Measurements from ENCODE around the gene EWSR1.
A peak's percentile ranks its signal among the peaks of the same experiment; 100 is the strongest.
"Not testable (repeated sequence)": the region's sequence is repeated elsewhere in the genome, so short reads cannot be mapped to it uniquely, and the experiment has no call there.

Gene EWSR1

DNA sequence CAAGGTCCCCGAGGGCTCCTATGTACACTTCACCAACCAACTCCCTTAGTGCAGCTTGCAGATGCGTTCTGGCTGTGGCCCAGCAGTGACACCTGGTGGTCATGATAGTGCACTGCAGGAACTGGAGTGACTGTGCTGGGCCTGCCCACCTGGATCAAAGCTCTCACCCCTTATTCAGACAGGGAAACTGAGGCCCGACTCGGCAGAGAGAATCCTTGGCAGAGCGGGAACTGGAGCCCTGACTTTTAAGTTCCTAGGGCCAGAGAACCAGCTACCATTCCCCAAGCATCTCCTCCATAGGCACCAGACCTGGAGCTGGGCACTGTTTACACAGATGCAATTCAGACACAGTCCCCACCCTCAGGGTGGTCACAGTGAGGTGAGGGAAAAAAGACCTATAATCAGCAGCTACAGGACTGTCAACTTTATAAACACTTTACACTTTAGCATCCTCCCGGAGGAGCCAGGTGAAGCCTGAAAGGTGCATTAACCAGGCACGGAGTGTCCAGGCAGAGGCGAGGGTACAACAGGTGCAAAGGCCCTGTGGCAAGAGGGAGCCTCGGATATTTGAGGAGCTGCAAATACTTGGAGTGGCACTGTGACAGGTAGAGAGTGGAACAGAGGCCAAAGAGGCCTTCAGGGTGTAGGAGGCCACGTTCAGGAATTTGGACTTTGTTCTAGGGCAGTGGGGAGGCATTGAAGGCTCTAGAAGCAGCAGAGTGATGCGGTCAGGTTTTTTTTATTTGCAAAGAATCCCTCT lies 22.3 kb upstream of the EWSR1 start:
- peak; percentile 94 for FAIRE-seq
- DNase-seq (ENCODE audit: insufficient read length, low spot score) = peak; percentile 80

DNA sequence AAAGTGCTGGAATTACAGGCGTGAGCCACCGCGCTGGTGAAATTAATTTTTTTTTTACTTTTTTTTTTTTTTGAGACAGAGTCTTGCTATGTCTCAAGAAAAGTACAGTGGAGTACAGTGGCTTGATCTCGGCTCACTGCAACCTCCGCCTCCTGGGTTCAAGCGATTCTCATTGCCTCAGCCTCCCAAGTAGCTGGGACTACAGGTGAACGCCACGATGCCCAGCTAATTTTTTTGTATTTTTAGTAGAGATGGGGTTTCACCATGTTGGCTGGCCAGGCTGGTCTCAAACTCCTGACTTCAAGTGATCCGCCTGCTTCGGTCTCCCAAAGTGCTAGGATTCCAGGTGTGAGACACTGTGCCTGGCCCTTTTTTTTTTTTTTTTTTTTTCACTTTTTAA lies 20.2 kb upstream of the EWSR1 start:
- not testable (repeated sequence) for DNase-seq (ENCODE audit: insufficient read length, low spot score); FAIRE-seq

DNA sequence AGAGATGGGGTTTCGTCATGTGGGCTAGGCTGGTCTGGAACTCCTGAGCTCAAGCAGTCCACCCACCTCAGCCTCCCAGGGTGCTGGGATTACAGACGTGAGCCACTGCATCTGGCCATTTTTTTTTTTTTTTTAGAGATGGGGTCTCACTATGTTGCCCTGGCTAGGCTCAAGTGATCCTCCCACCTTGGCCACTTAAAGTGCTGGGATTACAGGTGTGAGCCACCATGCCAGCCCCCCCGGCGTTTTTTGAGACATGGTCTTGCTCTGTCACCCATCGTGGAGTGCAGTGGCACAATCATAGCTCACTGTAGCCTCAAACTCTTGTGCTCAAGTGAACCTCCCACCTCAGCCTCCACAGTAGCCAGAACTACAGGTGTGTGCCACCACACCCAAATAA lies 16.8 kb upstream of the EWSR1 start:
- no peak for FAIRE-seq
- DNase-seq (ENCODE audit: insufficient read length, low spot score) = no peak

DNA sequence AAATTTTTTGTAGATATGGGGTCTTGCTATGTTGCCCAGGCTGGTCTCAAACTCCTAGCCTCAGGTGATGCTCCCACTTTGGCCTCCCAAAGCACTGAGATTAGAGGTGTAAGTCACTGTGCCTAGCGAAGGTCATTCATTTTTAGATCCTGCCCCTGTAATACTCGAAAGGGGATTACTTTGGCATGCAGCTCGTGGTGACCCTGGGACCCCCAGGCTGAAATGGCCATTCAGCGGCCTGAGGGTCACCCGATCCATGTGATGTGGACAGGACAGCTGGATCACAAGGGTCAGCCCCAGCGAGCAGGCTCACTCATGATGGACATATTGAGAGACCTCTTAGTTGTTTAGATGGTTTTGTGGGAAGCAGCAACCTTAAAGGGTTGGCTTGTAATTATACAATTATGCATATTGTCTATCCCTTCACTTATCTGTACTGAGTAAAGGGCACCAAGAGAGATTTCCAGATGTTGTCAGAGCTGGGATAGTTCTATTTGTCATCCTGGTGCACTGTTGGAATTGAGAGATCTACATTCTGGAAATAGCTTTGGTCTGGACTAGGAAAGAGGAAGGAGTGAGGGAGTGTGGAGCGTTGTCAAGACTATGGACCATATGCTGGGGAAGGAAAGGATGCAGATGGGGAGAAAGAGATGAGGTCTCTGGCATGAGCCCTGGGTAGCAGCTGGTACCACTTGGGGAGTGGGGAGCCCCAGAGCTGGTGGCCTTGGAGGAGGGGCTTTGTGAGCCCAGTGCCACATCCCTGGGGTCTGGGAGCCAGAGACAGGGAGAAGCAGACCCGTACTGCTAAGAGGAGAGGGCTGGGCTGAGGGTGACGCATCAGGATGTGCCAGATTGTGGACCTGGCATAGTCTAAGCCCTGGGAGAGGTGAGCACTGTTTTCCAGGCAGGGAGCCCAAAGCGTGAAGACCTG lies 15.8 kb upstream of the EWSR1 start:
- DNase-seq (ENCODE audit: insufficient read length, low spot score) (no peak), FAIRE-seq (no peak)

DNA sequence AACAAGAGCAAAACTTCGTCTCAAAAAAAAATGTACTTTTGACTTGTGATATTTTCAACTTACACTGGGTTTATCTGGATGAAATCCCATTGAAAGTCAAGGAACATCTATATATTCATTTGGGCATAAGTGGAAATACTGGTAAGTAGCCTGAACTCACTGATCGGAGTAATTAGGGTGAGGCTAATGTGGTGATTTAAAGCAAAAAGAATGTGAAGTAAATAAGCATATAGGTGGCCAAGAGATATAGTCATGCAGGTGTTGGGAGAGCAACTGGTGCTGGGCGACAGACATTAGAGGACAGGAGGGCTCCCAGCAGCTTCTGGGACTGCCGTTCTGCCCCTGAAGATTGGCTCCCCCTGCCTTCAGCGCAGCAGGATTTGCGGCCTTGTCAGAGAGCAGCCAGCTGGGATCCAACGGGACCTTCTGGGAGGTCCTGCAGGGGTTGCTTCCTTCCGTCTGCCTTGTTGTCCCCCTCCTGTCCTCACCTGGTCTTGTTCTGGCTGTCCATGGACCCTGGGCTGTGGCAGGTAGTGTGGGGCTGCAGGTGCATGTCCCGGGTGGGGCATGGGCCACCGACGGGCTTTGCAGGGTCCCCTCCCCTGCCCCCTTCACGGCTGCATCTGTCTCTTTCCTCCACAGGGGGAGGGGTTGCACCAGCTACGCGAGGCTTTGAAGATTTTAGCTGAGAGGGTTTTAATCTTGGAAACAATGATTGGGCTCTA lies 14.3 kb upstream of the EWSR1 start:
- FAIRE-seq (no peak), DNase-seq (ENCODE audit: insufficient read length, low spot score) (no peak)

DNA sequence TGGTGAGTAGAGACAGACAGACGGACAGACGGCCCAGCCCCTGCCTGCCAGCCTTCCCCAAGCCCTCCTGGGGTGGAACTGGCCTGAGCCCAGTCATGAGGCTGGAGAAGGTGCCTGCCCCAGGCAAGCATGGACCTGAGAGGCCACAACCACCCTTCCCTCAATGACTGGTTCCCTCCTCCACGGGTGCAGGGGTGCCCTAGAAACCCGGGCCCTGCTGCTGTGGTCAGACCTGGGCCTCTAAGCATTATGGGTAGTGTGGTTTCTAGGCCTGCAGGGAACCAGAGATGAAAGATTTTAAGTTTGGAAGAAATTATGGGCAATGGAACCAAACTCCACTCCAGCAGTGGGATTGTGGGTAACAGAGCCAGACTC lies 13.8 kb upstream of the EWSR1 start:
- FAIRE-seq = no peak
- DNase-seq (ENCODE audit: insufficient read length, low spot score) = no peak

DNA sequence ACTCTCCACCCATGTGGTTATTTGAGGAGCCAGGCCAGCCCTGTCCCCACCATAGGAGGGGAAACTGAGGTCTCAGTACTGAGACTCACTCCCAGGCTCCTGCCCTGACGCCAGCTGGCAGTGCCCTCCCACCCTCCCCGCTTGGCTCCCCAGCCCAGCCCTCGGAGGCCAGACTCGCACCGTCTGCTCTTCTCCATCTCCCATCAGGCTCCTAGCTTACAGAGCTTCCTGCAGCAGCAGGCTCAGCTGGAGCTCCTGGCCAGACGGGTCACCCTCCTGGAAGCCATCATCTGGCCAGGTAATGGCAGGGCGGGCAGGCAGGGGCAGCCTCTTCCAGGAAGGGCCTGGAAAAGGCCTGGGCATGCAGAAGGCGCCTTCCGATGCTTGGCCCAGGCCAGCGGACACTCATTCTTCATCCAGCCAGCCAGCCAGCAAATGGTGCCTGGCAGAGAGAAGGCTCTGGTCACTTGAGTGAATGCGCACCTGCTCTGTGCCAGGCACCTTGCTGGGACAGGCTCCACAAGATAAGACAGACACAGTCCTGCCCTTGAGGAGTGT lies 12.9 kb upstream of the EWSR1 start:
- DNase-seq (ENCODE audit: insufficient read length, low spot score) = no peak
- FAIRE-seq = no peak

DNA sequence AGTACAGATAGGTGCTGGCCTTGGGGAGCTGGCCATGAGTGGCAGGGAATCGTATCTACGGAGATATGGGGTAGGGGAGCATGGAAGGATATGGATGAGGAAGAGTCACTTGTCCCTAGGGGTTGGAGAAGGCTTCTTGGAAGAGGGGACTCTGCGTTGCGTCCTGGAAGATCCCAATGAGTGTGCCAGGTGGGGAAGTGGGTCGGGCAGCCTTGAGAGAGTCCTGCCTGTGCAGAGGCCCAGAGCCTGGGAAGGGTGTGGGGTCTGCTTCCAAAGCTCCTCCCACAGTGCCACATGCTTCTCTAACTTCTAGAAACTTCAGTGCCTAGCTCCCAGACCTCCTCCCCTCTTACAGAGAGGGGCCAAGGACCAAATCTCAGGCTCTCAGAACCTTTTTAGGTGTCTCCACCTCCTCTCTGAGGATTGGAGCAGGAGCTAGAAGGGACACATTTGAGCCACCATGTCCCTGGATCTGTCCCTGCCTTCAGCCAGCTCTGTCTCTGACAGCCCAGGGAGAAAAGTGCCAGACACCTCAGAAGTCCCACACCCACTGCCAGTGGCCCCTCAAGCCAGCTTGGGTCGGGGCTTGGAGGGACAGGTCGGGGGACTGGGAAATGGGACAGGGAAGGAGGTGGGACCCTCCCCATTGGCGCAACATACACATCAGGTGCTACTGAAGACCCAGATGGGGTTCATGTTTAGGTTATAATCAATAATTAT lies 11.3 kb upstream of the EWSR1 start:
- DNase-seq (ENCODE audit: insufficient read length, low spot score) (no peak), FAIRE-seq (no peak)

DNA sequence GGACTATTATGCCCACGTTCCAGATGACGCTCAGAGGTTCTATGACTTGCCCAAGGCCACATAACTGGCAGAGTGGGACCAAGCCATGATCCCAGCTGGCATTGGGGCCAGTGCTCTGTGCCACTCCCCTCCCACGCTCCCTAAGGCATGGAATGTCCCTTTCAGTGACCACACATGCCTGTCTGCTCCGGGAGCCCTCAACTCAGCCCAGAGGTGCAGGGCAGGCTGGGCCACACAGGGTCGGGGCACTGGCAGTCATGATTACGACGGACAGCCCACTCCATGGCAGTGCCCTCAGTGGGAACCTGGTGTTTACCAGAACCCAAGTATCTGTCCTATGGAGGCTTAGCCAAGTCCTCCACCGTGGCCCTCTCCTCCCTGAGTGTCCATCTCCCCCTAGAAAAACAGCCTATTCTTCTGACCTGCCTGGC lies 10.3 kb upstream of the EWSR1 start:
- FAIRE-seq (no peak), DNase-seq (ENCODE audit: insufficient read length, low spot score) (no peak)

DNA sequence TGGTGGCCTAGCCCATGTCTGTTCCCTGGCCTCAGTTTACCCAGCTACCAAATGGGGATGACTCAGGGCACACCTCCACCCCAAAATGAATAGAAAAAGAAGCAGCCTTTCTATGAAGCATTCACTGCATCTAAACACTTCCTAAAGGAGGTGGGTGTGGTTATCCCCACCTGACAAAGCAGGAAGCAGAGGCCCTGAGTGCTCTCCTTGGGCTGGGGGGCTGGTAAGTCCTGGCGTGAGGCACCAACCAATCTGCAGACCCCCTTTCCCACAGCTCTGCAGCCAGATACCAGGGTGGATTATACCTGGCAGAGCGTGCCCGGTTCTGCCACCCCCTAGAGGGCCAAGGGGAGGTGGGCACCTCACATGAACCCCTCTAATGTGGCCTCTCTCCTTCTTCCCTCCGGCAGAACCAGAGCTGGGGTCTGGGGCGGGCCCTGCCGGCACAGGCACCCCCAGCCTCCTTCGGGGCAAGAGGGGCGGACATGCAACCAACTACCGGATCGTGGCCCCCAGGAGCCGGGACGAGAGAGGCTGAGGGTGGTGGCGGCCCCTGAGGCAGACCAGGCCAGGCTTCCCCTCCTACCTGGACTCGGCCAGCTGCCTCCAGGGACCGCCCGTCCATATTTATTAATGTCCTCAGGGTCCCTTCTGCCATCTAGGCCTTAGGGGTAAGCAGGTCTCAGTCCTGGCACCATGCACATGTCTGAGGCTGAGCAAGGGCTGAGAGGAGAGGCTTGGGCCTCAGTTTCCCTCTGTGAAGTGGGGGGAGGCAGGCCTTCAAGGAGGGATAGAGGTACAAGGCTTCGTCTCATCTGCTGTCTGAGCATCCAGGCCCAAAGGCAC lies 9.4 kb upstream of the EWSR1 start:
- FAIRE-seq (no peak), DNase-seq (ENCODE audit: insufficient read length, low spot score) (no peak)

DNA sequence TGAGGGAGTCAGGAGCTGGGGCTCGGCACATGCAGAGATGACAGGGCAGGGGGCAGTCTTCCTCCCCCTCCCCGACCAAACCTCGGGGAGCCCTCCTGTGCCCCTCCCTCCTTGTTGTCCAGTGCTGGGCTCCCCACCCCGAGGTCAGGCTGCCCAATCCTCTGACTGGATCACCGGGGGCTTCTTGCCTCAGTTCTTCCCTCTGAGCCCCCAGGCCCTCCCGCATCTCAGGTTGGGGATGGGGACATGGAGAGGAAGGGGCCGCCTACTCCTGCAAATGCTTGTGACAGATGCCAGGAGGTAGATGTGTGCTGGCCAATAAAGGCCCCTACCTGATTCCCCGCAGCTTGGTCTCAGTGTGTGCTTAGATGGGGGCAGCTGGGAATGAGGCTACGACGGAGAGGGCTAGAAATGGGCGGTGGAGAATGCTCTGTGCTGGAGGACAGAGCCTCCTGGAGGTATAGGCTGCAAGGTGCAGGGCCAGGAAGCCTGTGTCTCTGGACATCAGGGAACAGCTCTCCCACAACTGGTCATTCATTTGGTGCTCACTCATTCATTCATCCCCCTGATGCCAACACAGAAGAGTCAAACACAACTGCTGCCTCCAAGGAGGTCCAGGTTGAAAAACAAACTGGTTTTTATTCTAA lies 8.7 kb upstream of the EWSR1 start:
- FAIRE-seq = no peak

DNA sequence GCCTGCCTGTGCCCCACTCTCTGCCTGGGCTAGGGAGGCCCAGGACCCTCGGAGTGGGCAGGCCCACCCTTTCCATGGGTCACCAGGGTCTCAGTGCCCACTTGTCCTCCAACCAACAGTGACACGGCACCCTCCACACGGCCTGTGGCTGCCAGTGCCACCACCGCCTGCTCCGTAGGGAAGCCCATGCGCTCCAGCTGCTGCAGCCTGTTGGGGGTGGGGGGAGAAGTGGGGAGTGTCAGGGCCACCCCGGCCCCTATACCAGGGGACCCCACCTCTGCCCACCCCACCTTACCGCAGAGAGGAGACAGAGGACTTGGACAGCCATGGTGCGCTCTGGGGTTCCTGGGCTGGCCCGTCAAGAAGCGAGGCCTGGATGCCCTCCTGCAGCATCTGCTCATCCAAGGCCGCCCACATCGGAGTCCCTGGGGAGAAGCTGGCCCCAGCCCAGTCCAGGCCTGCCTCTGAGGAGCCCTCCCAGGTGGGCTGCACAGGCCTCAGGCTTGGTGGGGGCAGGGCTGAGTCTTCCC lies 8.0 kb upstream of the EWSR1 start:
- FAIRE-seq (no peak), DNase-seq (ENCODE audit: insufficient read length, low spot score) (no peak)

More for the DNA sequence above, 8.7 kb upstream of the EWSR1 start:
- no peak for DNase-seq (ENCODE audit: insufficient read length, low spot score)

DNA sequence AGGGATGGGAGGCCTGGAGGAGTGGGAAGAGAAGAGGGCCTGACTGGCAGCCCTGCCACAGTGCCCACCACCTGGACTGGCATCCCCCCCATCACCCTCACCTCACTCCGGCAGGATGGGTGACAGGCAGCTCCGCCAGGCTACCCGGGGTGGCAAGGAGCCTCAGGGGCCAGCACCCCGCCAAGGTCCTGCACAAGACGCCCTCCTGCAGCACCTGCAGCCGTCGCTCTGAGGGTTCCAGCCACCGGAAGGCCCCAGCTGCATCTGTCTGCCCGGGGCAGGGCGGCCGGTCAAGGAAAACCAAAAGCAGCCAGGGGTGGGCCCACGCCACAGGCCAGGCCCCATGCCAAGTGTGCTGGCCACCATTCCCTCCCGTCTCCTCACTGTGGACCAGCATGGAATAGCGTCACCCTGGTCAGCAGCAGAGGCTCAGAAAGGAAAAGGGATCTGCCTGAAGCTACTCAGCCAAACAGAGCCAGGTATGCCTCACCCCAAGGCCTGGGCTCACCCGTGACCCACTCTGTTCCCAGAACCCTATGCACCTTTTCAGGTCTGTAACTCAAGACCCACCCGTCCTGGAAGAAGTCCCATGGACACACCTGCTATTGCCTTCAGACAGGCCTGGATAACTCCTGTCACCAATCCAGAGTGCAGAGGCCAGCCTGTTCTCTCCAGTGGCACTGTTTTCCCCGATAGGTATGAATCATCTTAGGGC lies 7.3 kb upstream of the EWSR1 start:
- no peak for FAIRE-seq
- no peak for DNase-seq (ENCODE audit: insufficient read length, low spot score)

DNA sequence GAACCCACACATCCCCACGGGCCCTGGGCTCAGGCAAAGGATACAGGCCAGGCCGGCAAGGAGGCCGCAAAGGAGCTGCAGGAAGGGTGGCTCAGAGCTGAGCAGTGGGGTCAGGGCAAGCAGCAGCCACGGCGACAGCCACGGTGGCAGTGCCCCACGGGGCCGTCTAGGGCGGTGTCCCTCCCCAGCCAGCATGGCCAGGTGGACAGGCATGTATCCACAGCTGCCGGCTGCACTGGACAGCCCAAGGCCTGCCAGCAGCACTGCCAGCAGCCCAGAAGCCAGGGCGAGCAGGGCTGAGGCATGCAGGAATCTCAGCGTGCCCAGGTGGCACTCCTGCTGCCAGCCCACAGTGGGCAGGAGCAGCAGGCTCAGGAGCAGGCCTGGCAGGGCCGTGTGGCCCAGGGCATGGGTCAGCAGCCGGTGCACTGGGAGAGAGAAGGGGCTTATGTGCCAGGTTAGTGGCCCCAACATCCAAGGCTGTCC lies 4.2 kb upstream of the EWSR1 start:
- FAIRE-seq (no peak), DNase-seq (ENCODE audit: insufficient read length, low spot score) (no peak)

DNA sequence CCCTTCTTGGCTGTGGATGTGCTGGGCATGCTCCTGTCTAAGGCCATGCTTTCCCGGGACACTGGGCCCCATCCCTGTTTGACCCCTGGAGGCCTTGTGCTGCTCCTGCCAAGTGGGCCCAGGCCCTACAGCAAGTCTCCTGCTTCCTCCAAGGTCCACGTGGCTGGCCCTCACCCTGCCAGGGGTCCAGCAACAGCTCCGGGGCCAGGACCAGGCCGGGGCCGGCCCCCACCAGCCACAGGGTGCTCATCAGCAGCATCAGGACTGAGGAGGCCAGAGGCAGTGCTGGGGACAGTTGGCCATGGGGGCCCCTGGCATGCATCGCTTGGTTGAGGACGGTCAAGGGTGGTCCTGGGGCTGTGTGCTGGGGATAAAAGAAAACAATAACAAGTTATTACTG lies 2.8 kb upstream of the EWSR1 start:
- FAIRE-seq (no peak), DNase-seq (ENCODE audit: insufficient read length, low spot score) (no peak)

DNA sequence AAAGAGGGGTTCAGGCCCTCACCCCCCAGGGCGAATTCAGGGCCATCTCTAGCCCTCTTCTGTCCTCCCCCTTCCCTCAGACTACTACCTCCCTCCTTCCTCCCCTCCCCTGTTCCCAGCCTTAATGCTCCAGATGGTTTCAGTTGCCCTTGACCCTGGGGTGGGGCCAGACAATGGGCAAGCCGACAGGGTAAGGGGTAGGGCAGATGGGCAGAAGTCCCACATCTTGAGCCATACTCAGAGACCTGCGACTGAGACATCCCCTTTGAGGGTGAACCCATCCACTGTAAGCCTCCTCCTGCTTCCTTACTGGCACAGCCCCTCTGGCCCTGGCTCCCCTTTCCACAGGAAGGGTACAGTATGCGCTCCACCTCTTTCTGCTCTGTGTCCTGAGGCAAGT lies 2.1 kb upstream of the EWSR1 start:
- DNase-seq (ENCODE audit: insufficient read length, low spot score) (no peak), FAIRE-seq (no peak)

DNA sequence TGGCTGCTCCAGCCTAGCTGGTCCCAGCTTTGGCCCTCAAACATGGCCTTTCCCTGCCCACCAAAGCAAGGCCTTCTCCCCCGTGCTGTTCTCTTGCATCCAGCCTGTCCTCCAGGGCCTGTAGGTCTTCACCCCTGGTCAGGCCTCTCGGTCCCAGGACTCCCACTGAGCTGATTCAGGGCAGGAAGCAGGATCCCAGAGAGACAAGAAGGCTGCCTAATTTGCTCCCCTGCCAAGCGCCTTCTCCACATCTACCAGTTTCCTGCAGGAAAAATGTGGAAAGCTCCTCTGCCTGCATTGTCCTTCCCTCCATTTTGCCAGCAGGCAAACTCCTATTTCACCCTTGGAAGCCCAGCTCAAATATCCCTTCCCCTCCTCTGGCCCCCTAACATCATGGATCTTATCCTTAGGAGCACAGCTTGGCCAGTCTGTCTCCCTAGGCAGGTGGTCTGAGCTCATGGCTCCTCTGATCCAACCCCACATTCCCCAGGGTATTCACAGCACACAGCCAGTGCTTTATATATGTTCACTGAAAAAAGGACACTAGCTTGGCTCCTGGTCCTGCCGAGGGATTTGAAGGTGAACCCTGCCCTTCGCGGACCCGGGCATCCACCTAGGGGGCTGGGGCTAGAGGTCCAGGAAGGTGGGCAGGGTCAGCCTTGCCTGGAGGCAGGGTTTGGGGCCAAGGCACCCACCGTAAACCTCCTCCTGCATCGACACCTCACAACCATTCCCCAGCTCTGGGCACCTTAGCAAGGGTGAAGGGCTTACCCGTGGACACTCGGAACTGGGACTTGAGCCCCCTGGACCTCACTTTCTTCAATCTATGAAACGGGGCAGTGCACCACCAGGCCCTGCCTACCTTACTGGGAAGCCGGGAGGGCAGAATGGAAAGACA lies 1.3 kb upstream of the EWSR1 start:
- no peak for DNase-seq (ENCODE audit: insufficient read length, low spot score)
- no peak for FAIRE-seq

All from GM19239 (cell line).